PC-3 (cell line): ENCODE data around the gene DHFR. TPM values are rescaled to one million over a fixed set of nuclear protein-coding genes. Genes with fewer than 3 reads are reported as not detected.

Experiments used
- ATAC-seq: fragments of 200-7000 bp; cut with Tn5 transposase; 2 replicates; pipeline ENCODE4 v1.9.1; 2020; ENCODE audit warnings: mild to moderate bottlenecking, moderate library complexity
- BruUV-seq: library from RNA; stranded (reverse); fragments of 400-500 nt; replicated peaks from 2 replicates; lab custom pipeline; 2021; lab: Mats Ljungman, UMichigan
- CTCF ChIA-PET: fragments of 300-600 bp; sonication (Branson Sonifier 250); formaldehyde crosslinking; loops from one replicate; lab custom pipeline; 2022; ENCODE audit warnings: antibody characterized with exemption; lab: Charles Lee
- POLR2A ChIA-PET: fragments of 300-600 bp; sonication (Branson Sonifier 250); formaldehyde crosslinking; loops from one replicate; lab custom pipeline; 2022; ENCODE audit warnings: antibody characterized with exemption; ENCODE audit not compliant: unreplicated experiment; lab: Charles Lee
- DNase-seq: peaks from one replicate; pipeline ENCODE4 v3.0.0-alpha.2; 2015
- H2AFZ ChIP-seq: fragments of 300-600 bp; sonication (generic); 2 replicates; pipeline ENCODE4 v1.6.0; 2016; ENCODE audit warnings: antibody characterized with exemption, low read length
- H3F3A ChIP-seq: fragments of 300-600 bp; sonication (generic); one replicate; pipeline ENCODE4 v1.6.0; 2017; ENCODE audit warnings: antibody characterized with exemption, low read length, control low read depth, mild to moderate bottlenecking; ENCODE audit not compliant: unreplicated experiment
- H3K27ac ChIP-seq: fragments of 300-600 bp; sonication (generic); 2 replicates; pipeline ENCODE4 v1.5.1; 2016; ENCODE audit warnings: mild to moderate bottlenecking, low read length
- H3K27me3 ChIP-seq: fragments of 300-600 bp; sonication (generic); 2 replicates; pipeline ENCODE4 v1.6.1; 2016; ENCODE audit warnings: low read length, mixed read lengths
- H3K36me3 ChIP-seq: fragments of 300-600 bp; sonication (generic); 2 replicates; pipeline ENCODE4 v1.6.1; 2016; ENCODE audit warnings: low read depth, mixed run types, low read length, mixed read lengths
- H3K4me1 ChIP-seq: fragments of 300-600 bp; sonication (generic); 2 replicates; pipeline ENCODE4 v1.5.1; 2016; ENCODE audit warnings: low read length; ENCODE audit not compliant: insufficient read depth
- H3K4me2 ChIP-seq: fragments of 300-600 bp; sonication (generic); 2 replicates; pipeline ENCODE4 v1.6.0; 2016; ENCODE audit warnings: low read length
- H3K4me3 ChIP-seq: fragments of 300-600 bp; sonication (generic); 2 replicates; pipeline ENCODE4 v1.5.1; 2016; ENCODE audit warnings: mild to moderate bottlenecking, low read length, mixed read lengths
- H3K79me2 ChIP-seq: fragments of 300-600 bp; sonication (generic); 2 replicates; pipeline ENCODE4 v1.6.1; 2017; ENCODE audit warnings: low read length, mixed read lengths
- H3K9ac ChIP-seq: fragments of 300-600 bp; sonication (generic); 2 replicates; pipeline ENCODE4 v1.6.0; 2016; ENCODE audit warnings: mild to moderate bottlenecking, low read length
- H3K9me2 ChIP-seq: fragments of 300-600 bp; sonication (generic); replicated peaks from 2 replicates; pipeline ENCODE4 v1.6.1; 2016; ENCODE audit warnings: mixed run types, low read length, mixed read lengths
- H3K9me3 ChIP-seq: fragments of 300-600 bp; sonication (generic); 2 replicates; pipeline ENCODE4 v1.6.1; 2016; ENCODE audit warnings: low read length, mixed read lengths
- H4K20me1 ChIP-seq: fragments of 300-600 bp; sonication (generic); 2 replicates; pipeline ENCODE4 v1.6.1; 2016; ENCODE audit warnings: low read length, mixed read lengths
- CTCF ChIP-seq: fragments of 300-600 bp; sonication (generic); conservative IDR thresholded peaks from 2 replicates; pipeline ENCODE4 v1.5.1; 2017; ENCODE audit warnings: antibody characterized with exemption, low read depth, mild to moderate bottlenecking, low read length
- EZH2 ChIP-seq: fragments of 300-600 bp; sonication (generic); IDR thresholded peaks from one replicate; pipeline ENCODE4 v1.6.1; 2017; ENCODE audit warnings: antibody characterized with exemption, mild to moderate bottlenecking, low read length; ENCODE audit not compliant: unreplicated experiment
- EZH2phosphoT487 ChIP-seq: fragments of 300-600 bp; sonication (generic); IDR thresholded peaks from 2 replicates; pipeline ENCODE4 v1.6.1; 2018; ENCODE audit warnings: mild to moderate bottlenecking, antibody characterized with exemption, low read length, borderline replicate concordance
- intact Hi-C: fragments of 100-400 bp; cut with micrococcal nuclease; formaldehyde crosslinking; loops from 2 replicates; pipeline ENCODE4 v1.9.0; 2023
- total RNA-seq: library from RNA; depleted of rRNA; stranded (reverse); fragments of >200 nt; gene quantifications from 2 replicates; pipeline ENCODE4 v1.2.3, GENCODE V29; 2014

DHFR gene
- total RNA-seq, 1 experiment from 2014 or later = 22.0 TPM

- Histone ChIP-seq H4K20me1 (no peaks in the 10 kb centered on the region), H3K36me3 (no peaks in the 10 kb centered on the region), H3K4me2 (no peak overlapping the region), H3K4me3 (no peak overlapping the region), H3K27me3 (no peaks in the 10 kb centered on the region), H3K4me1 (no peaks in the 10 kb centered on the region), H2AFZ (no peak overlapping the region), H3K9me2 (no peaks in the 10 kb centered on the region), H3F3A (no peaks in the 10 kb centered on the region), H3K9ac (no peak overlapping the region), H3K27ac (no peak overlapping the region), H3K9me3 (no peaks in the 10 kb centered on the region), H3K79me2 (no peaks in the 10 kb centered on the region)
- intact Hi-C loops = loop anchor here (10.0 kb wide), 1 partner anchor 606 kb away; no protein-coding TSS in a partner anchor
- POLR2A ChIA-PET = no interaction called here
- ATAC-seq (no peak), DNase-seq (no peak)
- TF ChIP-seq CTCF (no peak), EZH2phosphoT487 (no peak), EZH2 (no peak)
- no TSS peak for BruUV-seq
- CTCF ChIA-PET = no interaction called here
Observed at GRCh38 chr5:80688648-80689420, 34.1 kb upstream of the DHFR start.

- BruUV-seq = no TSS peak
- H3K9me3 ChIP-seq = no peaks in the 10 kb centered on the region
- H3K9me2 ChIP-seq = no peaks in the 10 kb centered on the region
- no peaks in the 10 kb centered on the region for H3K79me2 ChIP-seq
- DNase-seq (peak; percentile 40), ATAC-seq (no peak)
- H2AFZ ChIP-seq = no peak overlapping the region
- H3K36me3 ChIP-seq = peaks cover 6% of the 10 kb centered on the region; the same call in 1 of the 2 replicates
- H3K4me2 ChIP-seq = no peak overlapping the region
- H3F3A ChIP-seq = no peaks in the 10 kb centered on the region
- H3K4me1 ChIP-seq = no peaks in the 10 kb centered on the region
- H3K27me3 ChIP-seq = no peaks in the 10 kb centered on the region
- intact Hi-C loops = loop anchor here (1.0 to 10.0 kb wide), 4 partner anchors 422 to 608 kb away; no protein-coding TSS in a partner anchor
- no peak overlapping the region for H3K4me3 ChIP-seq
- CTCF ChIA-PET = no interaction called here
- TF ChIP-seq EZH2 (no peak), CTCF (peak; percentile 40)
- no peaks in the 10 kb centered on the region for H4K20me1 ChIP-seq
- no peak overlapping the region for H3K9ac ChIP-seq
- no peak overlapping the region for H3K27ac ChIP-seq
- POLR2A ChIA-PET = no interaction called here
Observed at GRCh38 chr5:80686757-80687156, 32.0 kb upstream of the DHFR start.

GRCh38 chr5:80676706-80677105 is 21.9 kb upstream of the DHFR start:
- Histone ChIP-seq H4K20me1 (no peaks in the 10 kb centered on the region), H2AFZ (no peak overlapping the region), H3F3A (no peaks in the 10 kb centered on the region), H3K9ac (no peak overlapping the region), H3K4me2 (no peak overlapping the region), H3K4me1 (no peaks in the 10 kb centered on the region), H3K9me2 (no peaks in the 10 kb centered on the region), H3K27ac (no peak overlapping the region), H3K4me3 (no peak overlapping the region), H3K27me3 (no peaks in the 10 kb centered on the region), H3K36me3 (peaks cover 20% of the 10 kb centered on the region), H3K9me3 (no peaks in the 10 kb centered on the region), H3K79me2 (no peaks in the 10 kb centered on the region)
- TF ChIP-seq EZH2phosphoT487 (no peak), CTCF (no peak), EZH2 (no peak)
- no peak for DNase-seq
- POLR2A ChIA-PET = no interaction called here
- intact Hi-C loops = loop anchor here (10.0 kb wide), 1 partner anchor 332 kb away; no protein-coding TSS in a partner anchor
- ATAC-seq = no peak
- no TSS peak for BruUV-seq
- CTCF ChIA-PET = no interaction called here
